ENCODE results near the gene ABCA8.

Gene ABCA8

GRCh38 chr17:68870161-68870826, 84.9 kb downstream of the ABCA8 start:
- Histone ChIP-seq H3K4me3 (no peak overlapping the region), H3K36me3 (replicated peaks) (no peaks in the 10 kb centered on the region), H3K9me3 (no peaks in the 10 kb centered on the region), H3K27me3 (ENCODE audit: low read depth) (no peaks in the 10 kb centered on the region), H3K4me1 (no peaks in the 10 kb centered on the region)
- in situ Hi-C loops (cut with MboI; ENCODE audit: low sequenced_read_pairs): no loop called here
- DNase-seq (ENCODE audit: low spot score in 2 of 2): no peak

GRCh38 chr17:68868708-68869107, 86.5 kb downstream of the ABCA8 start:
- Histone ChIP-seq H3K4me3 (no peak overlapping the region), H3K4me1 (no peaks in the 10 kb centered on the region), H3K36me3 (replicated peaks) (no peaks in the 10 kb centered on the region), H3K9me3 (no peaks in the 10 kb centered on the region), H3K27me3 (ENCODE audit: low read depth) (no peaks in the 10 kb centered on the region)
- in situ Hi-C loops (cut with MboI; ENCODE audit: low sequenced_read_pairs): no loop called here
- no peak for DNase-seq (ENCODE audit: low spot score in 2 of 2)

- H3K4me1 ChIP-seq: no peaks in the 10 kb centered on the region
- H3K4me3 ChIP-seq: no peak overlapping the region
- H3K27me3 ChIP-seq (ENCODE audit: low read depth): no peaks in the 10 kb centered on the region
- H3K9me3 ChIP-seq: no peaks in the 10 kb centered on the region
- H3K36me3 ChIP-seq (replicated peaks): no peaks in the 10 kb centered on the region
- in situ Hi-C loops (cut with MboI; ENCODE audit: low sequenced_read_pairs): no loop called here
- DNase-seq (ENCODE audit: low spot score in 2 of 2): no peak
These were observed 87.3 kb downstream of the ABCA8 start for GRCh38 chr17:68867759-68868516.

- Histone ChIP-seq H3K4me1 (no peaks in the 10 kb centered on the region), H3K9me3 (no peaks in the 10 kb centered on the region), H3K27me3 (ENCODE audit: low read depth) (no peaks in the 10 kb centered on the region), H3K36me3 (replicated peaks) (no peaks in the 10 kb centered on the region), H3K4me3 (no peak overlapping the region)
- no peak for DNase-seq (ENCODE audit: low spot score in 2 of 2)
- in situ Hi-C loops (cut with MboI; ENCODE audit: low sequenced_read_pairs): no loop called here
These were observed 89.6 kb downstream of the ABCA8 start for GRCh38 chr17:68865584-68865983.

- in situ Hi-C loops (cut with MboI; ENCODE audit: low sequenced_read_pairs): no loop called here
- Histone ChIP-seq H3K4me3 (no peak overlapping the region), H3K27me3 (ENCODE audit: low read depth) (no peaks in the 10 kb centered on the region), H3K36me3 (replicated peaks) (no peaks in the 10 kb centered on the region), H3K4me1 (no peaks in the 10 kb centered on the region), H3K9me3 (no peaks in the 10 kb centered on the region)
- DNase-seq (ENCODE audit: low spot score in 2 of 2): no peak
These were observed 92.0 kb downstream of the ABCA8 start for GRCh38 chr17:68863091-68863652.

- no peaks in the 10 kb centered on the region for H3K4me1 ChIP-seq
- no peaks in the 10 kb centered on the region for H3K27me3 ChIP-seq (ENCODE audit: low read depth)
- no peak for DNase-seq (ENCODE audit: low spot score in 2 of 2)
- H3K36me3 ChIP-seq (replicated peaks): no peaks in the 10 kb centered on the region
- no peak overlapping the region for H3K4me3 ChIP-seq
- in situ Hi-C loops (cut with MboI; ENCODE audit: low sequenced_read_pairs): no loop called here
- H3K9me3 ChIP-seq: no peaks in the 10 kb centered on the region
These were observed 93.6 kb downstream of the ABCA8 start for GRCh38 chr17:68861602-68862001.

- no peaks in the 10 kb centered on the region for H3K4me1 ChIP-seq
These were observed 94.3 kb downstream of the ABCA8 start for GRCh38 chr17:68860941-68861340.

GRCh38 chr17:68854452-68854851, 100.7 kb downstream of the ABCA8 start:
- Histone ChIP-seq H3K4me3 (no peak overlapping the region), H3K36me3 (replicated peaks) (no peaks in the 10 kb centered on the region), H3K27me3 (ENCODE audit: low read depth) (no peaks in the 10 kb centered on the region), H3K9me3 (no peaks in the 10 kb centered on the region), H3K4me1 (no peaks in the 10 kb centered on the region)
- in situ Hi-C loops (cut with MboI; ENCODE audit: low sequenced_read_pairs): no loop called here
- DNase-seq (ENCODE audit: low spot score in 2 of 2): no peak

More at GRCh38 chr17:68860941-68861340, 94.3 kb downstream of the ABCA8 start:
- H3K36me3 ChIP-seq (replicated peaks): no peaks in the 10 kb centered on the region
- in situ Hi-C loops (cut with MboI; ENCODE audit: low sequenced_read_pairs): no loop called here
- no peak for DNase-seq (ENCODE audit: low spot score in 2 of 2)
- H3K4me3 ChIP-seq: no peak overlapping the region
- no peaks in the 10 kb centered on the region for H3K9me3 ChIP-seq
- no peaks in the 10 kb centered on the region for H3K27me3 ChIP-seq (ENCODE audit: low read depth)

- Histone ChIP-seq H3K4me1 (no peaks in the 10 kb centered on the region), H3K36me3 (replicated peaks) (no peaks in the 10 kb centered on the region), H3K9me3 (no peaks in the 10 kb centered on the region), H3K4me3 (no peak overlapping the region), H3K27me3 (ENCODE audit: low read depth) (no peaks in the 10 kb centered on the region)
- no peak for DNase-seq (ENCODE audit: low spot score in 2 of 2)
- in situ Hi-C loops (cut with MboI; ENCODE audit: low sequenced_read_pairs): no loop called here
These were observed 101.8 kb downstream of the ABCA8 start for GRCh38 chr17:68853439-68853838.

- Histone ChIP-seq H3K4me3 (no peak overlapping the region), H3K36me3 (replicated peaks) (no peaks in the 10 kb centered on the region), H3K27me3 (ENCODE audit: low read depth) (no peaks in the 10 kb centered on the region), H3K4me1 (no peaks in the 10 kb centered on the region), H3K9me3 (no peaks in the 10 kb centered on the region)
- in situ Hi-C loops (cut with MboI; ENCODE audit: low sequenced_read_pairs): no loop called here
- DNase-seq (ENCODE audit: low spot score in 2 of 2): no peak
These were observed 102.2 kb downstream of the ABCA8 start for GRCh38 chr17:68853036-68853435.

GRCh38 chr17:68851890-68852289, 103.3 kb downstream of the ABCA8 start:
- H3K4me3 ChIP-seq: no peak overlapping the region
- in situ Hi-C loops (cut with MboI; ENCODE audit: low sequenced_read_pairs): no loop called here
- no peak for DNase-seq (ENCODE audit: low spot score in 2 of 2)
- H3K9me3 ChIP-seq: no peaks in the 10 kb centered on the region
- no peaks in the 10 kb centered on the region for H3K4me1 ChIP-seq
- H3K36me3 ChIP-seq (replicated peaks): no peaks in the 10 kb centered on the region
- no peaks in the 10 kb centered on the region for H3K27me3 ChIP-seq (ENCODE audit: low read depth)

- no peak for DNase-seq (ENCODE audit: low spot score in 2 of 2)
- in situ Hi-C loops (cut with MboI; ENCODE audit: low sequenced_read_pairs): no loop called here
These were observed 104.3 kb downstream of the ABCA8 start for GRCh38 chr17:68850749-68851510.

GRCh38 chr17:68849673-68850610, 105.2 kb downstream of the ABCA8 start:
- DNase-seq (ENCODE audit: low spot score in 2 of 2): no peak
- no peak overlapping the region for H3K4me3 ChIP-seq

More at GRCh38 chr17:68850749-68851510, 104.3 kb downstream of the ABCA8 start:
- Histone ChIP-seq H3K9me3 (no peaks in the 10 kb centered on the region), H3K4me3 (no peak overlapping the region), H3K27me3 (ENCODE audit: low read depth) (no peaks in the 10 kb centered on the region), H3K36me3 (replicated peaks) (no peaks in the 10 kb centered on the region), H3K4me1 (no peaks in the 10 kb centered on the region)

More at GRCh38 chr17:68849673-68850610, 105.2 kb downstream of the ABCA8 start:
- in situ Hi-C loops (cut with MboI; ENCODE audit: low sequenced_read_pairs): no loop called here
- Histone ChIP-seq H3K4me1 (no peaks in the 10 kb centered on the region), H3K36me3 (replicated peaks) (no peaks in the 10 kb centered on the region), H3K9me3 (no peaks in the 10 kb centered on the region), H3K27me3 (ENCODE audit: low read depth) (no peaks in the 10 kb centered on the region)

Data from HAP-1 (cell line).